IPS-15b (cell line): Measurements from ENCODE around the gene ZNF710.

Experiments
- H3K27me3 ChIP-seq: one replicate; pipeline ENCODE4 v1.6.1; 2013; ENCODE audit warnings: low read length; ENCODE audit not compliant: control insufficient read depth, insufficient read depth
- H3K36me3 ChIP-seq: one replicate; pipeline ENCODE4 v1.6.1; 2013; ENCODE audit warnings: low read length; ENCODE audit not compliant: control insufficient read depth, insufficient read depth
- H3K4me1 ChIP-seq: one replicate; pipeline ENCODE4 v1.6.1; 2013; ENCODE audit warnings: mild to moderate bottlenecking, low read length; ENCODE audit not compliant: control insufficient read depth, insufficient read depth
- H3K4me3 ChIP-seq: one replicate; pipeline ENCODE4 v1.5.1; 2013; ENCODE audit warnings: low read depth, low read length
- H3K9ac ChIP-seq: one replicate; pipeline ENCODE4 v1.6.1; 2013; ENCODE audit warnings: low read depth, mild to moderate bottlenecking, low read length
- H3K9me3 ChIP-seq: one replicate; pipeline ENCODE4 v1.6.1; 2013; ENCODE audit warnings: mild to moderate bottlenecking, low read length; ENCODE audit not compliant: control insufficient read depth, insufficient read depth

Gene ZNF710

DNA sequence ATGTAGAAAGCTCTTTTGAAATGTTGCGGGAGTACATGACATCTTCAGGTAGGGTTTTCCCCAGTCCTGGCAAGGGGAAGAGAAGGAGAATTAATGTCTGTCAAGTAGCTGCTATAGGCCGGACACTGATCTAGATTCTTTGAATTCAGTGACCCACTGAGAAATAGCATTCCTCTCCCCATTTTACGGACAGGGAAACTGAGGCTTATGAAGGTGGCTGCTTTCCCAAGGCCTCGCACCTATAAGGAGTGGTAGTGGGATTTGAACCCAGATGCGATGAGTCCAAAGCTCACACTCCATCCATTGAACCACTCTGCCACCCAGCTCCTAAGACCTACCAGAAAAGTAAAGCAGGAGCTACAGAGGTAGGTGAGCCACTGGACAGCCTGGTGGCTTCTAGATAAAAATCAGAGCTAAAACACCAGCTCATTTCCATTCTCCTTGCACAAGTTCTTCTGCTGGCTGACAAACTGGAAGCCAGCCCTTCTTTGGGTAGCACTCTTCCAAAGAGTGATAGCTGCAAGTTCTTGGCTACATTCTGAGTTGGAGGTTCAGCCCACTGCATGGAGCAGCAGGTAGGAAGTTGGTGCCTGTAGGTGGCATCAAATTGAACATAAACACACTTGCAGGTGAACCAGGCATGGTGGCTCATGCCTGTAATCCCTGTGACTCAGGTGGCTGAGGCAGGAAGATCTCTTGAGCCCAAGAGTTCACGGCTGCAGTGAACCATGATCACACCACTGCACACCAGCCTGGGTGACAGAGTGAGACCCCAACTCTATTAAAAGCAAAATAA, 22.0 kb downstream of the ZNF710 start:
- no peak overlapping the region for H3K4me3 ChIP-seq
- no peaks in the 10 kb centered on the region for H3K27me3 ChIP-seq
- H3K4me1 ChIP-seq = peaks cover 2% of the 10 kb centered on the region
- no peaks in the 10 kb centered on the region for H3K36me3 ChIP-seq
- H3K9me3 ChIP-seq = no peaks in the 10 kb centered on the region
- H3K9ac ChIP-seq = no peak overlapping the region

DNA sequence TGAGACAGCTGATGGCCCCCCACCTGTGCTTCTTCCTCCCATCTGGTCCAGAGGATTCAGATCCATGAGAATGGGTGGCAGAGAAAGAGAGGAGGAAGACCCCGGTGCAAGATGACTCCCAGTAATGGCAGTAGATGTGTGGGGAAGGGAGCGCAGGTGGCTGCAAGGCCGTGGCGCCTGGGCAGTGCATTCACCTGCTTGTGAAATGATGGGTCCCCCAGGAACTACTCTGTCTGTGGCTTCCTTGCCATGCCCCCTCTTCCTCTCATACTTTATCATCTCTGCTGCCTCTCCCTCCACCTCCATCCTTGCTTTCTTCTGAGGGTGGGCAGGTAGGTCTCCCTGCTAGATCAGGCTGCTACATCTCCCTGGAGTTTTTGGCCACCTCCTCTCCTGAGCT, 23.3 kb downstream of the ZNF710 start:
- Histone ChIP-seq H3K27me3 (no peaks in the 10 kb centered on the region), H3K4me1 (peaks cover 2% of the 10 kb centered on the region), H3K9me3 (no peaks in the 10 kb centered on the region), H3K9ac (no peak overlapping the region), H3K36me3 (no peaks in the 10 kb centered on the region), H3K4me3 (no peak overlapping the region)

DNA sequence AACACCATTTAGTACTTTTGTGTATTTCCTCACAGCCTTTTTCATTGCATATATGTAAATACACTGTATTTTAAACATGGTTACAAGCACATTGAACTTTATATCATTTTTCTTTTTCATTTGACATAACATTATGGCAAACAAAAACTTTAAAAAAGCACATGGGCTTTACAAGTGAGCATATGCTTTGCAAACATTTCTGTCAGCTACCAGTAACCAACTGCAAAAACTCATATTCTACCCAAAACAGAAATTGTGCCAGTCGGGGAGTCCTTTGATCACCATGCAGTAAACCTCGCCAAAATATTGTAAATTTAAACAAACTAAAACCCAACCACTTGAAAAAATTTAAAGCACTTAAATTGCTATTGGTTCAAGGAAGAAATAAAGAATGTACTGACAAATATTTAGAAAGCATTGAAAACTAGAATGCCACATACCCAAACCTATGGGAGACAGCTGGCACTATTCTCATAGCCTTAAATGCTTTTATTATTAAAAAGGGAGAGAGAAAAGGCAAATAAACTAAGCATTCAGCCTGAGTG, 24.4 kb downstream of the ZNF710 start:
- Histone ChIP-seq H3K4me1 (no peaks in the 10 kb centered on the region), H3K4me3 (no peak overlapping the region), H3K36me3 (no peaks in the 10 kb centered on the region), H3K27me3 (no peaks in the 10 kb centered on the region), H3K9ac (no peak overlapping the region), H3K9me3 (no peaks in the 10 kb centered on the region)

DNA sequence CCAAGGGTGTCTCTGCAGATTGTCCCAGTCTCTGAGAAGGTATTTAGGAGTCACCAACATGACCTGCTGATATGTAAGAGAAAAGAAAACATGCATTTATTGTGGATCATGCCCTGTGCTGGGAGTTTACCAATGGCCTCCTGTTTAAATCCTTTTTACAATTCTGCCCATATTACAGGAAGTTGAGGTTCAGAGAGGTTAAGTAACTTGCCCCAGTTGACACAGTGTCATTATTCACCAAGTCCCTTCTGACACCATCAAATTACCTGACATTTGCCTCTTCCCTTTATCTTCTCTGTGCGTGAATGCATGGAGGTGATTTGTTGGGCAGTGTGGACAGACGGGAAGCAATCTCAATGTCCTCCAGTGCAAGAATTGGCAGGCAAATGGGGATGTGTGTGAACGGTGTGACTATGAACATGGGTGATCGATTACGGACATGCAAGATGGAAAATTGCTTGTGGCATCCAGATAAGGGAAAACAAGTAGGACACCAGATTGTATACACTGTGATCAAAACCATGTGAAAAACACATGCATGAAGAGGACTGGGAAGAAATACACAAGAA, 27.3 kb downstream of the ZNF710 start:
- Histone ChIP-seq H3K4me1 (peaks cover 5% of the 10 kb centered on the region), H3K4me3 (no peak overlapping the region), H3K9me3 (no peaks in the 10 kb centered on the region), H3K36me3 (no peaks in the 10 kb centered on the region), H3K9ac (no peak overlapping the region), H3K27me3 (no peaks in the 10 kb centered on the region)

DNA sequence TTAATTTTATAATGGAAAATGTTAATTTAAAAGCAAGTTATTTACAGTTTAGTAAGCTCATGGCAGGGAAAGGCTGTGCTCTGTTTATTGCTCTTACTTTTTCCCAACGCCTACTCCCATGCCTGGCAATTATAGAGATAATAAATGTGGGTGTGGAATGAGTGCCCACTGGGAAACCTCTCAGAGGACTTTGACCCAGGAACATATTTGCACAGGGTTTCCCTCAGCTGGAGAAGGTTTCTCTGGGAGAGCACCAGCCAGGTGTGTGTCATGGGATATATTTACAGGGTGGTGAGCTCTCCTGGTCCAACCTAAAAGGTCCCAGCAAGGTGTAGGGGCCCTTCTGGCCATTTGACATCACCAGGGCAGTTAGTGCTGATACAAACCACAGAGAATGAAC, 27.9 kb downstream of the ZNF710 start:
- Histone ChIP-seq H3K9ac (no peak overlapping the region), H3K27me3 (no peaks in the 10 kb centered on the region), H3K9me3 (no peaks in the 10 kb centered on the region), H3K4me1 (peaks cover 5% of the 10 kb centered on the region), H3K36me3 (no peaks in the 10 kb centered on the region), H3K4me3 (no peak overlapping the region)

GRCh38 chr15:90030376-90030775, 29.3 kb downstream of the ZNF710 start:
- Histone ChIP-seq H3K4me3 (no peak overlapping the region), H3K27me3 (no peaks in the 10 kb centered on the region), H3K36me3 (no peaks in the 10 kb centered on the region), H3K4me1 (peaks cover 5% of the 10 kb centered on the region), H3K9ac (no peak overlapping the region), H3K9me3 (no peaks in the 10 kb centered on the region)

GRCh38 chr15:90031231-90031791, 30.2 kb downstream of the ZNF710 start:
- Histone ChIP-seq H3K9me3 (no peaks in the 10 kb centered on the region), H3K27me3 (no peaks in the 10 kb centered on the region), H3K4me1 (peaks cover 5% of the 10 kb centered on the region), H3K4me3 (no peak overlapping the region), H3K36me3 (no peaks in the 10 kb centered on the region), H3K9ac (no peak overlapping the region)

GRCh38 chr15:90033006-90033405, 31.9 kb downstream of the ZNF710 start:
- no peaks in the 10 kb centered on the region for H3K36me3 ChIP-seq
- H3K27me3 ChIP-seq = no peaks in the 10 kb centered on the region
- no peaks in the 10 kb centered on the region for H3K9me3 ChIP-seq
- peaks cover 5% of the 10 kb centered on the region for H3K4me1 ChIP-seq
- no peak overlapping the region for H3K4me3 ChIP-seq
- H3K9ac ChIP-seq = no peak overlapping the region

DNA sequence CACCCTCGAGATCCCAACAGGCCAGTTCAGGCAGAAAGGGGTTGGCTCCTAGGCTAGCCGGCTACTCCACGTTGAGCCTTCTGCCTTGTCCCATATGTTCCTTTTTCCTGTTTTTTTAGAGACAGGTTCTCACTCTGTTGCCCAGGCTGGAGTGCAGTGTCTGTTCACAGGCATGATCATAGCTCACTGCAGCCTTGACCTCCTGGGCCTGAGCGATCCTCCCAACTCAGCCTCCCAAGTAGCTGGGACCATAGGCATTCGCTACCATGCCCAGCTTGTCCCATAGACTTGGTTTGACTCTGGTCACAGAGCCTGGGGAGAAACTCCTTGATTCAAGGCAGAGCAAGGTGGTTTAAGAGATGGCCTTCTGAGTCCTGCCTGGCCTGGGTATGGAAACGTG, 32.3 kb downstream of the ZNF710 start:
- Histone ChIP-seq H3K4me1 (peaks cover 5% of the 10 kb centered on the region), H3K27me3 (no peaks in the 10 kb centered on the region), H3K4me3 (no peak overlapping the region), H3K9ac (no peak overlapping the region), H3K9me3 (no peaks in the 10 kb centered on the region), H3K36me3 (no peaks in the 10 kb centered on the region)

DNA sequence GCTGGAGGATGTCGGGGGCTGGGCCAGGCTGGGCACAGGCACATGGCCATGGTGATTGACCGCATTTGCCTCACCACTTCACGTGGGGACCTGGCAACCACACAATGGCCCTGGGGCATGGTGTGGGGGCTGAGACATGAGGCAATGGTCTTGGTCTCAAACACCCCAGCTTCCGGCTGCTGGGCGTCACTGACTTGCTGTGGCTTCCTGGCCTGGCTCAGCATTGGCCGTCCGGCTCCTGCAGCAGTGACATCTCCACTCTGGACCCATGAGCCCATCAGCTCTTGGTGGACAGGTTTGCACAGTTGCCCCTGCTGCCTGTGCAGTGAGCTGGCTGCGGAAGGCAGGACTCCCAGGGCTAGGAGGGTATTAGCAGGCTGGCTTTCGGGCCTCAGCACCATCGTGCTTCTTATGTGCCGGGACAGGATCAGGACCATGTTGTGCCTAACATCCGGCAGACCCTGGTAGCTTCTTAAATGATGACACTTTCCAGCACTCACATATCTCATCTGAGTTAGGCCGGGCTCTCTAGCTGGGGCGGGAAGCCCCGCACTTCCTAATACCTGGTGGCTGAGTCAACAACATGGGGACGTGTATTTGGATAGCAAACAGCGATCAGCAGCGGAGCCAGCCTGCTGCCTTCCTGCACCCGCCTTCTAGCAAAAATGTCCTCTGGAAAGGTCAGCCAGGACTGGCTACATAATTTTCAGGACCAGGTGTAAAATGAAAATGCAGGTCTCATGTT, 34.1 kb downstream of the ZNF710 start:
- Histone ChIP-seq H3K4me3 (no peak overlapping the region), H3K4me1 (peaks cover 5% of the 10 kb centered on the region), H3K36me3 (no peaks in the 10 kb centered on the region), H3K27me3 (no peaks in the 10 kb centered on the region), H3K9ac (no peak overlapping the region), H3K9me3 (no peaks in the 10 kb centered on the region)

GRCh38 chr15:90035840-90036230, 34.7 kb downstream of the ZNF710 start:
- Histone ChIP-seq H3K9ac (no peak overlapping the region), H3K4me3 (no peak overlapping the region), H3K4me1 (peaks cover 8% of the 10 kb centered on the region), H3K9me3 (no peaks in the 10 kb centered on the region), H3K27me3 (no peaks in the 10 kb centered on the region), H3K36me3 (no peaks in the 10 kb centered on the region)
